Measurements from ENCODE around the gene ELMO1. TPM values are rescaled to one million over a fixed set of nuclear protein-coding genes. Genes with fewer than 3 reads are reported as not detected.

Gene ELMO1
- total RNA-seq, 1 donor: under 0.01 TPM

GRCh38 chr7:37100735-37101331 is 347.8 kb downstream of the ELMO1 start:
- no peak for DNase-seq (ENCODE audit: low read depth)

DNA sequence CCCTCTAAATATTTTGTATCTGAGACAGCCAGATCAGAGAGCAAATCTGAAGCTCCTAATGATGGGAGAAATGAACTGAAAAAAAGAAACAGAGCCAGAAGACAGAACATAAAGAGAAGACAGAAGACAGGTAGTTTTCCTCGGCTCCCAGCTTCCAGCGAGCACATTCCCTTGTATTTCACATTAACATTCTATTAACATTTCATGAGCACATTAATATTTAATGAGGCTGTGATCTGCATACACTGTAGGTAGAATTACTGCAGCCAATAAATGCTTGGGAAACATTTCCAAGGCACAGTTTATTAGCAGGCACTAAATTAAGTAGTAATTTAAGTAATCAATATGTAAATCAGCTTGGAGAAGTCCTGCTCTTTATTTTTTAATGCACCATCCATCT is 349.9 kb downstream of the ELMO1 start:
- H3K4me3 ChIP-seq (ENCODE audit: low read depth, low read length): no peak overlapping the region
- no peak for TF ChIP-seq CTCF (IDR thresholded peaks at IDR 0.05; ENCODE audit: insufficient read depth, low read depth, low read length)
- no peak for DNase-seq (ENCODE audit: low read depth)

More at GRCh38 chr7:37100735-37101331, 347.8 kb downstream of the ELMO1 start:
- no peak overlapping the region for H3K4me3 ChIP-seq (ENCODE audit: low read depth, low read length)
- no peak for TF ChIP-seq CTCF (IDR thresholded peaks at IDR 0.05; ENCODE audit: insufficient read depth, low read depth, low read length)

DNA sequence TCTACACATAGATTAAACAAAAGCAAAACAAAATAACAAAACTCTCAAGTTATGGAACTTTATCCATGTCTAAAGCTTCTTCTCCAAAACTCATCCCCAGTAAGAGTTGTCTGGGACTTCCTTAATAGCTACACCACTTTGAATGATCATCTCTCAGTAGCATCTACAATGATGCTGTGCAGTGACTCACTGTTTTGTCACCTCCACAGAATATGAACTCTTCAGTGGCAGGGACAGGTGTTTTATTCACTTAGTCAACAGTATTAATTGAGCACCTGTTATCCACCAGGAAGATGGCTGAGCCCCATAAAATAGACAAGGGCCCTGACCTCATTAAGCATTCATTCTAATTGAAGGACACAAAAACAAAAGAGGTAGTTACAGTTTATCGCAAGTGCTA is 350.7 kb downstream of the ELMO1 start:
- DNase-seq (ENCODE audit: low read depth): no peak
- H3K4me3 ChIP-seq (ENCODE audit: low read depth, low read length): no peak overlapping the region
- no peak for TF ChIP-seq CTCF (IDR thresholded peaks at IDR 0.05; ENCODE audit: insufficient read depth, low read depth, low read length)

GRCh38 chr7:37097276-37097675 is 351.4 kb downstream of the ELMO1 start:
- H3K4me3 ChIP-seq (ENCODE audit: low read depth, low read length): no peak overlapping the region
- no peak for DNase-seq (ENCODE audit: low read depth)
- peak; percentile 25 for TF ChIP-seq CTCF (IDR thresholded peaks at IDR 0.05; ENCODE audit: insufficient read depth, low read depth, low read length)

DNA sequence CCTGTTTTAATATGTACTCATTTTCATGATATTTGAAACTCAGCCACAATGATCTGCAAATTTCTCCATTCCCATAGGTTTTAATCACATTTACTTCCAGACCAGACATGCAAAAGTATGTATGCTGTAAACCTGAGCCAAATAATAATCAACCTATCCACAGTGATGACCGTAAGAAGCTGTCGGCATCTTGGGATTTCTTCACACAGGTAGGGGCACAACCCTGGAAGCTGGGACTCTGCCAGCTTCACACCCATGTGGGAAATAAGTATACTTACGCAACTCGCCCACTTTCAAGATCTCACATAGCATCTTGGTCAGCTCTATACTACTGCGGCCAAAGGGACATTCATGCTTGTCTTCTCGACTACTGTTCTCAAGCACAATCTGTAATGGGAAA is 352.3 kb downstream of the ELMO1 start:
- no peak for DNase-seq (ENCODE audit: low read depth)
- no peak for TF ChIP-seq CTCF (IDR thresholded peaks at IDR 0.05; ENCODE audit: insufficient read depth, low read depth, low read length)
- no peak overlapping the region for H3K4me3 ChIP-seq (ENCODE audit: low read depth, low read length)

DNA sequence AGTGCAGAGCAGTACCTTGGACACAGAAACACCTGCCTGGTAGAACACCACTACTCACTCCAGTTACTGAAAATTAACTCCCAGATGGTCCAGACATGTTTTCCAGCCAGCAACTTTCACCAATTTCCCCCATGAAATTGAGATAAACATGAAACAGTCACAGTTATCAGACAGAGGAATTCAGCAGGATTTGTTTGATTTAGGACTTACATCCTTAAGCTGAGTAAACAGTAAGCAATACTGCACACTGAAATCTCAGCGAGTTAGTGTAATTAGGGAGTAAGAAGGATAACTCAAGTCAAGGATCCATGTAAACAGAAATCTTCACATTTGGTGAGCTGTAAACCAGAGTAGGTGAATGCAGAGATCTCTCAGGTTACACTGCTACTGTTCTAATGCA is 353.5 kb downstream of the ELMO1 start:
- TF ChIP-seq CTCF (IDR thresholded peaks at IDR 0.05; ENCODE audit: insufficient read depth, low read depth, low read length): no peak
- no peak overlapping the region for H3K4me3 ChIP-seq (ENCODE audit: low read depth, low read length)
- DNase-seq (ENCODE audit: low read depth): peak; percentile 38

DNA sequence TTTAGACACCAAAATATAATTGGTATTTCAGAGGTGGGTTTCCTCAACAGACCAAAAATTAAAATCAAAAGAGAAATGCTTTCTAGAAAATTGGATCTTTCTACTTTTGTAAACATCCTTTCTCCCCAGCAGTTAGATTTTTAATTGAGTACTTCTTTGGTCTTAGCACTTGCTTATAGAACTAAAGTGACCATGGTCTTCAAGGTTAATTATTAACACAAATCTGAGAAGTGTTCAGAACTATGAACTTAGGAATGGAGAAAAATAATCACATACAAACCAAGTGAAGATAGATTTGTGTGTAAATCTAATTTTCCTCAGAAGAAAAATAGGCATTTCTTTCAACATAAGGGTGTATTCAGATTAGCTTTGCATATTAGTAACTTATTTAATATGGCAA is 355.4 kb downstream of the ELMO1 start:
- no peak overlapping the region for H3K4me3 ChIP-seq (ENCODE audit: low read depth, low read length)
- no peak for DNase-seq (ENCODE audit: low read depth)
- TF ChIP-seq CTCF (IDR thresholded peaks at IDR 0.05; ENCODE audit: insufficient read depth, low read depth, low read length): no peak

Data from fibroblast of villous mesenchyme (primary cell).